Spinal cord (tissue), 10 donors: ENCODE measurements around the gene FAM89B. TPM values are rescaled to one million over a fixed set of nuclear protein-coding genes. Genes with fewer than 3 reads are reported as not detected.
A peak's percentile ranks its signal among the peaks of the same experiment; 100 is the strongest.
"Not testable (repeated sequence)": the region's sequence is repeated elsewhere in the genome, so short reads cannot be mapped to it uniquely, and the experiment has no call there.

Source experiments
- DNase-seq, 6 donors: peaks; one replicate each; pipeline versions ENCODE4 v3.0.0 to v3.0.0-alpha.2; 2013 to 2015; ENCODE audit warnings: low spot score in 6 of 6, low read depth in 4 of 6
- H3K27ac ChIP-seq: one replicate; pipeline ENCODE4 v1.5.1; 2013; ENCODE audit warnings: low read depth, low read length, control low read depth
- H3K27me3 ChIP-seq: one replicate; pipeline ENCODE4 v1.6.1; 2013; ENCODE audit warnings: low read length; ENCODE audit not compliant: control insufficient read depth, insufficient read depth
- H3K36me3 ChIP-seq: one replicate; pipeline ENCODE4 v1.6.1; 2013; ENCODE audit warnings: low read length; ENCODE audit not compliant: control insufficient read depth, insufficient read depth
- H3K4me1 ChIP-seq: one replicate; pipeline ENCODE4 v1.6.1; 2013; ENCODE audit warnings: low read length; ENCODE audit not compliant: control insufficient read depth, insufficient read depth
- H3K4me3 ChIP-seq: one replicate; pipeline ENCODE4 v1.5.1; 2013; ENCODE audit warnings: low read depth, low read length, control low read depth
- H3K9me3 ChIP-seq: one replicate; pipeline ENCODE4 v1.6.1; 2013; ENCODE audit warnings: low read length; ENCODE audit not compliant: control insufficient read depth, insufficient read depth
- WGBS: methylation state at CpG from one replicate; pipeline ENCODE4 v1.1.5; 2013; ENCODE audit warnings: missing lambda C conversion rate; ENCODE audit not compliant: insufficient coverage; 5-methylcytosine and 5-hydroxymethylcytosine counted together
- long read RNA-seq, 4 donors: transcript quantifications; one replicate each; lab custom pipeline, GENCODE V29; 2026
- polyA plus RNA-seq, 2 donors: library from polyadenylated mRNA; unstranded; fragments of 120-200 nt; gene quantifications; one replicate each; pipeline ENCODE4 v1.2.1, GENCODE V29; 2013; ENCODE audit not compliant: insufficient read length in 2 of 2
- total RNA-seq, 2 donors: library from RNA; depleted of rRNA in 1 of 2; stranded (reverse); fragments of 120-200 nt in 1 of 2; fragments of >200 nt in 1 of 2; gene quantifications; one replicate each; pipeline versions ENCODE4 v1.2.3 to v1.2.4, GENCODE V29; 2013 to 2014
- donor health status: healthy.

FAM89B gene
- total RNA-seq (10 to 100 TPM in 1 of 2 donors, 1 to 10 TPM in 1; 7.0 to 49.2 TPM), polyA plus RNA-seq (10 to 100 TPM; 48.6 to 49.0 TPM)
- long read RNA-seq, donor 1, transcript FAM89B-203 (2 exons, 1,263 nt): minor isoform, 28 of 89 reads
- long read RNA-seq, donor 1, transcript FAM89B-202 (2 exons, 1,337 nt): major isoform, 31 of 89 reads
- long read RNA-seq, donor 1, partial matches to known transcripts: 26 of 89 reads
- long read RNA-seq, donor 1, other reads (novel, unspliced or antisense): 0 of 89 reads
- long read RNA-seq, donor 2, transcript FAM89B-203 (2 exons, 1,263 nt): major isoform, 17 of 30 reads
- long read RNA-seq, donor 2, transcript FAM89B-202 (2 exons, 1,337 nt): minor isoform, 13 of 30 reads
- long read RNA-seq, donor 2, partial matches to known transcripts: 0 of 30 reads
- long read RNA-seq, donor 2, other reads (novel, unspliced or antisense): 0 of 30 reads
- long read RNA-seq, donor 3, transcript FAM89B-202 (2 exons, 1,337 nt): minor isoform, 13 of 40 reads
- long read RNA-seq, donor 3, transcript FAM89B-203 (2 exons, 1,263 nt): major isoform, 24 of 40 reads
- long read RNA-seq, donor 3, partial matches to known transcripts: 0 of 40 reads
- long read RNA-seq, donor 3, other reads (novel, unspliced or antisense): 0 of 40 reads
- long read RNA-seq, donor 4, transcript FAM89B-202 (2 exons, 1,337 nt): minor isoform, 39 of 87 reads
- long read RNA-seq, donor 4, transcript FAM89B-201 (2 exons, 1,409 nt): minor isoform, 6 of 87 reads
- long read RNA-seq, donor 4, transcript FAM89B-203 (2 exons, 1,263 nt): major isoform, 42 of 87 reads
- long read RNA-seq, donor 4, partial matches to known transcripts: 0 of 87 reads
- long read RNA-seq, donor 4, other reads (novel, unspliced or antisense): 0 of 87 reads

DNA sequence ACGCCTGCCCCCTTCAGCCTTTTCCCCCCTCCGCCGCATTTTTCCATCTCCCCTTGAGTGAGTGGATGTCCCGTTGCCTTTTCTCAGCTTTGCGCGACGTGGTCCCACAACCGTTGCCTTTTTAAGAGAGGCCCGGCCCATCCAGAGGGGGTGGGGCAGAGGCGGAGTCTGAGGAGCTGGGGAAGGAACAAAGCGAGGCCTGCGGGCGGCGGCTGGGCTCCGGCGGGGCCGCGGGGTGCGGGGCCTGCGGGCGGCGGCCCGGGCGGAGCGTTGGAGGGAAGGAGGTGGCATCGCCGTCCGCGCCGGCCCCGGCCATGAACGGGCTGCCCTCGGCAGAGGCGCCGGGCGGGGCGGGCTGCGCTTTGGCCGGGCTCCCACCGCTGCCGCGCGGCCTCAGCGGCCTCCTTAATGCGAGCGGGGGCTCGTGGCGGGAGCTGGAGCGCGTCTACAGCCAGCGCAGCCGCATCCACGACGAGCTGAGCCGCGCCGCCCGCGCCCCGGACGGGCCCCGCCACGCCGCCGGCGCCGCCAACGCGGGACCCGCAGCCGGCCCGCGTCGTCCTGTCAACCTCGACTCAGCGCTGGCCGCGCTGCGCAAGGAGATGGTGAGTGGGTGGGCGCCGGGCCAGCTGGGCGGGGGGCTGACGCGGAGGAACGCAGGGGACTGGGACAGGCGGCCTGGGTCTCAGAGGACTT, at the start of gene FAM89B:
TSS of gene FAM89B (plus strand) at position 183 of the 696 bp plus-strand sequence. CDS start at position 315, 132 bp downstream.
- H3K4me1 ChIP-seq: peaks cover 76% of the 10 kb centered on the region
- H3K27ac ChIP-seq: peak within 1 kb of the TSS; percentile 67
- H3K27me3 ChIP-seq: peaks cover 8% of the 10 kb centered on the region
- H3K36me3 ChIP-seq: peaks cover 46% of the 10 kb centered on the region
- WGBS: 0% methylated on average over 81 of the region's 86 CpGs
- DNase-seq: peak in 4 of 6 donors; percentile 79 to 97 (median 92)
- peak within 1 kb of the TSS; percentile 97 for H3K4me3 ChIP-seq
- H3K9me3 ChIP-seq: no peaks in the 10 kb centered on the region

- H3K27me3 ChIP-seq, H3K4me3 ChIP-seq, DNase-seq, H3K9me3 ChIP-seq, H3K27ac ChIP-seq: not testable (repeated sequence)
- peaks cover 22% of the 10 kb centered on the region for H3K36me3 ChIP-seq
- H3K4me1 ChIP-seq: peaks cover 27% of the 10 kb centered on the region
- WGBS: 58% methylated on average over 2 of the region's 18 CpGs
These were observed 49.4 kb upstream of the FAM89B start for GRCh38 chr11:65522718-65523630.

GRCh38 chr11:65523631-65523968, 48.7 kb upstream of the FAM89B start:
- 95% methylated on average over 5 of the region's 7 CpGs for WGBS

DNA sequence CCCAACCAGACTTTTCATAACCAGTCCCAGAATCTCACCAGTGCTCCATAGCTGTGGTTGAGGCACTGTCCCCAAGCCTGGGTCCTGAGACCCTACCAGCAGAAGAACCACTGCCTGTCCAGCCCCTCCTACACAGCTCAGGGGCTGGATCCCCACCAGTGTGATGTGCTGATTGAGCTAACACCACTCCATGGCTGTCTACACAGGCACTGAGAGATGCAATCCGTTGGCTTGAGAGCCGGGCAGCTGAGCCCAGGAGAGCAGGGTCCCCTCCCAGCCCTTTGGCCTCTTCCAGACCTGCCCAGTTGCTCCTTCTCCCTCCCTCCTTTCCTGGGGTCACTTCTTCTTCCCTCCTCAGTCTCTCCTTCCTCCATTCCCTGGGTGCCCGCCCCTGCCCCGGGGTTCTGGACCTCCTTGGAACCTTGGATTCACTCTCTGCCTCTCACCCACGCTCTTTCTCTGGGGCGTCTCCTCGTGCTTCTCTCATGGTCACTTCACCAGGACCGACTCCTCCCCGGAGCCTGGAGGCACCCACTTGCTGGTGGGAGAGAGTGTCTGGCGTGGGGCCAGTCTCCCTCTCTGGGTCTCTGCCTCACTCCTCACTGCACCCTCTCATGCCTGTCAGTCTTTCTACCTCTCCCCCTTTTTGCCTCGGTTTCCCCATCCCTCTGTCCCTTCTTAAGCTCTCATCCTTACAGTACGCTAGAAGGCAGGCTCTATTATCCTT, 48.2 kb upstream of the FAM89B start:
- H3K4me3 ChIP-seq: peak overlapping the region; percentile 38
- 33% methylated on average over 9 of the region's 12 CpGs for WGBS
- peak overlapping the region; percentile 67 for H3K27ac ChIP-seq
- no peaks in the 10 kb centered on the region for H3K9me3 ChIP-seq
- peaks cover 27% of the 10 kb centered on the region for H3K4me1 ChIP-seq
- H3K36me3 ChIP-seq: peaks cover 34% of the 10 kb centered on the region
- no peaks in the 10 kb centered on the region for H3K27me3 ChIP-seq
- DNase-seq: peak in 1 of 6 donors; percentile 11

More at GRCh38 chr11:65523631-65523968, 48.7 kb upstream of the FAM89B start:
- H3K4me3 ChIP-seq, DNase-seq, H3K9me3 ChIP-seq, H3K27ac ChIP-seq, H3K27me3 ChIP-seq: not testable (repeated sequence)
- peaks cover 27% of the 10 kb centered on the region for H3K4me1 ChIP-seq
- H3K36me3 ChIP-seq: peaks cover 28% of the 10 kb centered on the region

- H3K27ac ChIP-seq: peak within 1 kb of the TSS; percentile 69
- H3K27me3 ChIP-seq: no peaks in the 10 kb centered on the region
- DNase-seq: peak in 4 of 6 donors; percentile 57 to 94 (median 84)
- WGBS: under 1% methylated on average over 59 of the region's 82 CpGs
- H3K9me3 ChIP-seq: no peaks in the 10 kb centered on the region
- peaks cover 41% of the 10 kb centered on the region for H3K36me3 ChIP-seq
- peaks cover 28% of the 10 kb centered on the region for H3K4me1 ChIP-seq
- H3K4me3 ChIP-seq: peak within 1 kb of the TSS; percentile 67
These were observed 47.4 kb upstream of the FAM89B start, which contains the start of gene SCYL1 for GRCh38 chr11:65524741-65525545. SCYL1 (plus strand) TSS chr11:65525083; CDS start chr11:65525154, 71 bp downstream.

DNA sequence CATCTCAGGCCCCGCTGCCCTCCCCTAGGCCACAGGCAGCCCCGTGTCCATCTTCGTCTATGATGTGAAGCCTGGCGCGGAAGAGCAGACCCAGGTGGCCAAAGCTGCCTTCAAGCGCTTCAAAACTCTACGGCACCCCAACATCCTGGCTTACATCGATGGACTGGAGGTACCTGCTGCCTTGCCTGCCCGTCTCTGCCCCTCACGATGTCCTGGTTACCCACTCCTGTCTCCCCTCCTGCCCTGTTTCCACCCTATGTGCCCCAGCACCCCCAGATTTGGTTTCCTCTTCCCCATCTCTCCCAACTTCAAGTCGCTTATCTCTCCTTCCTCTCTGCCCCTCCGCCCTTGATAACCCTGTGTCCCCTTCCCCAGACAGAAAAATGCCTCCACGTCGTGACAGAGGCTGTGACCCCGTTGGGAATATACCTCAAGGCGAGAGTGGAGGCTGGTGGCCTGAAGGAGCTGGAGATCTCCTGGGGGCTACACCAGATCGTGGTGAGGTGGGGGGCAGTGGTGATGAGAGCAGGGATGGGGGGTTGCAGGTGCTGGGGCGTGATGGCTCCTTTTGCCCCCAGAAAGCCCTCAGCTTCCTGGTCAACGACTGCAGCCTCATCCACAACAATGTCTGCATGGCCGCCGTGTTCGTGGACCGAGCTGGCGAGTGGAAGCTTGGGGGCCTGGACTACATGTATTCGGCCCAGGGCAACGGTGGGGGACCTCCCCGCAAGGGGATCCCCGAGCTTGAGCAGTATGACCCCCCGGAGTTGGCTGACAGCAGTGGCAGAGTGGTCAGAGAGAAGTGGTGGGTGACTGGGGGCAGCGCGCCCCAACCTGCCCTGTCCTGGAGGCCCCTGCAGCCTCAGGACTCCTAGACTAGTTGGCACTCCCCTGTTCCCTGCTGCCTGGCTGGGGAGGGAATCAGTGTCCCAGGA, 46.5 kb upstream of the FAM89B start:
- WGBS: 55% methylated on average over 24 of the region's 31 CpGs
- Histone ChIP-seq H3K36me3 (peaks cover 50% of the 10 kb centered on the region), H3K4me1 (peaks cover 37% of the 10 kb centered on the region), H3K27me3 (no peaks in the 10 kb centered on the region), H3K27ac (peak overlapping the region; percentile 69), H3K9me3 (no peaks in the 10 kb centered on the region), H3K4me3 (peak overlapping the region; percentile 67)
- no peak for DNase-seq

DNA sequence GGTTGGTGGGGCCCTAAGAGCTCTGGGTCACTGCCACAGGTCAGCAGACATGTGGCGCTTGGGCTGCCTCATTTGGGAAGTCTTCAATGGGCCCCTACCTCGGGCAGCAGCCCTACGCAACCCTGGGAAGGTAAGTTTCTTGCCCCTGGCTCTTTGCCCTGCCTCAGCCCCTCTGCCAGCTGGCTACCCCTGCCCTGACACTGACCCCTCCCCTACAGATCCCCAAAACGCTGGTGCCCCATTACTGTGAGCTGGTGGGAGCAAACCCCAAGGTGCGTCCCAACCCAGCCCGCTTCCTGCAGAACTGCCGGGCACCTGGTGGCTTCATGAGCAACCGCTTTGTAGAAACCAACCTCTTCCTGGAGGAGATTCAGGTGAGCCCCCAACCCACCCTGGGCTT, 45.6 kb upstream of the FAM89B start:
- DNase-seq: no peak
- Histone ChIP-seq H3K27ac (no peak overlapping the region), H3K4me3 (no peak overlapping the region), H3K27me3 (no peaks in the 10 kb centered on the region), H3K36me3 (peaks cover 59% of the 10 kb centered on the region), H3K9me3 (no peaks in the 10 kb centered on the region), H3K4me1 (peaks cover 40% of the 10 kb centered on the region)
- 94% methylated on average over 8 of the region's 8 CpGs for WGBS
